NCI-H2196 treated with DMSO at 0.1 percent for 48 hours (cell line): ENCODE data around the gene CA14.
"Not testable (repeated sequence)": the region's sequence is repeated elsewhere in the genome, so short reads cannot be mapped to it uniquely, and the experiment has no call there.

Experiments
- DNase-seq: peaks from one replicate; lab custom pipeline; 2025; ENCODE audit not compliant: unreplicated experiment; lab: John Stamatoyannopoulos, UW

Gene CA14

DNA sequence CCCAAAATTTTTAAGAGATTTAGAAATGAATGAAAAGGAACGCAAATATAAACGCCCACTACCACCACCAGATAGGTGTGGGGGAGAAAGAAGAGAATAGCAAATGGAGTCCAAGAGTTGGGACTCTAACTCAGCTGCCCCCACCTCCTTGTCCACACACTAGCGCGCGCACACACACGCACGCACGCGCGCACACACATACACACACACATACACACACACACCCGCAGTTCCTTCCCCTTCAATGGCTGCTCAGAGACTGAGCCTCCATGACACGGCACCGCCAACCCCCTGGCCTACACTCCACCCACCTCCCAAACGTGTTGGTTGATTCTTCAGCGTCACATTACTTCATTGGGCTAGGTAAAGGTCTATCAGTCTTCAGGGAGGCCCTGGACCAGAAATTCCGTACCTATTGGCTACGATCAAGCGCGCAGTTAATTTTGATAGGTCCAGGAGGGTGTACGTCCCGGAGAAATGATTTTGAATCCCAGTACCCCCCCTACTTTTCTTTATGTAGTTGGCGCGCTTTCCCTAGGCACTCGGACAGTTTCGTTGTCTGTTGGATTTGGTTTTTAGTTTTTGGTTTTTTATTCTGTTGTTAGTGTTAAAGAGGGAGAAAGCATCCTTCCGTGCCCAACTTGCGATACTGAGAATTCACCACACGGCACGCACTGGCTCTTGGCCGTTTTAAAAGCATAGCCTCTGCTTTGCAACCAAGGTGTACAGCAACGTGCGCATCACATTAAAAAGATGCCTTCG lies 21.5 kb upstream of the CA14 start, which contains the start of gene ANP32E:
ANP32E (minus strand) TSS at position 261 of the 762 bp plus-strand sequence. CDS start 326 bp downstream, outside the sequence.
- peak; percentile 99 for DNase-seq

DNA sequence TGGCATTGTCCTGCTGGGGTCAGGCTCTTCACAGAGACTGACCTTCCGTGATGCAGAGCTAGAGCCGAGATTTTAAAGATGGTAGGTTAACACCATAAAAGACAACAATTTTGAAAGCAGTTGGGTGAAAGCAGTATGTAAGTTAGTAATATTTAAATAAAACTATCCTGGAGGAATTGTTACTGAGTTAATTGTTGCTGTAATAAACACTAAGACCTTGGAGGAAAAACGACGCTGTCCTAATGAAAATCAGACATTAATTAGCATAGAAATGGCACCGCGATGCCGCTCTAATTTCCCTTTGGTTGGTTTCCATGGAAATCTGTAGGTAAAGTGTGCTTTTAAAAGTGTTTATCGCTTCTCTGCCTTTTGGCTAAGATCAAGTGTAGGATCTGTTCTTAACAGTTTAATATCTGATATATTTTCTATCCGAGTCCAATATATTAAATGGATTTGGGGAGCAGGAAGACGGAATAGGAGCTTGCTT lies 20.9 kb upstream of the CA14 start:
- no peak for DNase-seq

DNA sequence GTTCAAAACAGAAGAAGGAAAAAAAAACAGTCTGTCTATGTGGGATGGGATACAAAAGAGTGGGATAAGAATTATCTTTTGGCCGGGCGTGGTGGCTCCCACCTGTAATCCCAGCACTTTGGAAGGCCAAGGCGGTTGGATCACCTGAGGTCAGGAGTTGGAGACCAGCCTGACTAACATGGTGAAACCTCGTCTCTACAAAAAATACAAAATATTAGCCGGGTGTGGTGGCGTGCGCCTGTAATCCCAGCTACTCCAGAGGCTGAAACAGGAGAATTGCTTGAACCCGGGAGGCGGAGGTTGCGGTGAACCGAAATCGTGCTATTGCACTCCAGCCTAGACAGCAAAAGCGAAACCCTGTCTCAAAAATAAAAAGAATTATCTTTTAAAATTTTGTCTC lies 20.4 kb upstream of the CA14 start:
- DNase-seq: not testable (repeated sequence)

DNA sequence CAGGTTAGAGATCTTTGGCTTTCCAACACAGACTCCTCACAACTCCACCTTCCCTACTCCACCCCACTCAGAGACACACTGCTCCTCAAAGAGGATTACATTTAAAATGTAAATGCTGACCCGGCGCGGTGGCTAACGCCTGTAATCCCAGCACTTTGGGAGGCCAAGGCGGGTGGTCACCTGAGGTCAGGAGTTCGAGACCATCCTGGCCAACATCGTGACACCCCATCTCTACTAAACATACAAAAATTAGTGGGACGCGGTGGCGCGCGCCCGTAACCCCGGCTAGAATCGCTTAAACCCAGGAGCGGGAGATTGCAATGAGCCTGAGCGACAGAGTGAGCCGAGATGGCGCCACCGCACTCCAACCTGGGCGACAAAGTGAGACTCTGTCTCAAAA lies 19.8 kb upstream of the CA14 start:
- DNase-seq: no peak

DNA sequence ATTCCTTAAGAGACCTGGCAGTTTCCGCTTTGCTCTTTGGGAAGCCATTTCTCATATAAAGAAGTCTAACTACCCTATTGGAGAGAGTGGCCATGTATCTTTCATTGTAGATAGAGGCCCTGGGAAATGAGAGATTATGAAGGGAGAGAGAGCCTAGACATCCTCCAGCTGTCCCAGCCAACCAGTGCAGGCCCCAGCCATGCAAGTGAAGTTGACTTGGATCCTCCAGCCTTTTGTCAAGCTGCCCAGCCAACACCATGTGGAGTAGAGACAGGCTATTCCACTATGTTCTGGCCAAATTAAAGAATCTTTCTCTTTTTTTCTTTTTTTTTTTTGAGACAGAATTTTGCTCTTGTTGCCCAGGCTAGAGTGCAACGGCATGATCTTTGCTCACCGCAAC lies 14.6 kb upstream of the CA14 start:
- no peak for DNase-seq

DNA sequence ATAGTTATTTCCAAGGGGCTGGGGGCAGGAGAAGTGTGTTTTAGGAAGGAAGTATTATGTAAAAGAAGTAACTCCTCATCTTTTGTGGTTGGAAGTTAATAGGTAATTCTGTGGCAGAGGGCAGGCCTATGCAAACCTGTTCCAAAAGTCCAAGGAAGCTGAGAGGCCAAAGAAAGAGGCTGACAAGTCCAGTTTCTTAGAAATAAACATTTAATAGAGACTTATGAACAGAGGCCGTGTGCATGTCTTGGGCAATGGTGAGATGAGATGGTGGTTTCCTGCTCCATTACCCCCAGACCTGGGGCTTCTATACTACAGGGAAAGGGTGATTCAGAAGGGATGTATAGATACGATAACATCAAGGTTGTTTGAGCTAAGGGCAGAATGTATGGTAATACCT lies 7.6 kb upstream of the CA14 start:
- no peak for DNase-seq

DNA sequence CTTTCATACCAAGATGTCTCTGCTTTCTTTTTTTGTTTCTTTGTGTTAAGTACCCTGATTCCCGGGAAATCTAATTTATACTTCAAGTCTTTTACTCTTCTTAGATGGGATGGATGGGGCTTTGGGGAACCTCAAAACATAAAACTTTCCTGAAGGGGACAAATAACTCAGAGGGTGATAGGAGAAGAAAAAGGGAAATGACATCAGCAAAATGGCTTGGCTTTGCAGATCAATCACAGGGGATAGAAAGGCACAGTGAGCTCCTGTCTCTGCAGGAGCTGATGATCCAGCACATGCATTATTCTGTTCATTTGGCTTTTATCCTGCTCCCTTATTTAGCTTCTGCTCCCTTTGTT lies 1.4 kb upstream of the CA14 start:
- DNase-seq: no peak

DNA sequence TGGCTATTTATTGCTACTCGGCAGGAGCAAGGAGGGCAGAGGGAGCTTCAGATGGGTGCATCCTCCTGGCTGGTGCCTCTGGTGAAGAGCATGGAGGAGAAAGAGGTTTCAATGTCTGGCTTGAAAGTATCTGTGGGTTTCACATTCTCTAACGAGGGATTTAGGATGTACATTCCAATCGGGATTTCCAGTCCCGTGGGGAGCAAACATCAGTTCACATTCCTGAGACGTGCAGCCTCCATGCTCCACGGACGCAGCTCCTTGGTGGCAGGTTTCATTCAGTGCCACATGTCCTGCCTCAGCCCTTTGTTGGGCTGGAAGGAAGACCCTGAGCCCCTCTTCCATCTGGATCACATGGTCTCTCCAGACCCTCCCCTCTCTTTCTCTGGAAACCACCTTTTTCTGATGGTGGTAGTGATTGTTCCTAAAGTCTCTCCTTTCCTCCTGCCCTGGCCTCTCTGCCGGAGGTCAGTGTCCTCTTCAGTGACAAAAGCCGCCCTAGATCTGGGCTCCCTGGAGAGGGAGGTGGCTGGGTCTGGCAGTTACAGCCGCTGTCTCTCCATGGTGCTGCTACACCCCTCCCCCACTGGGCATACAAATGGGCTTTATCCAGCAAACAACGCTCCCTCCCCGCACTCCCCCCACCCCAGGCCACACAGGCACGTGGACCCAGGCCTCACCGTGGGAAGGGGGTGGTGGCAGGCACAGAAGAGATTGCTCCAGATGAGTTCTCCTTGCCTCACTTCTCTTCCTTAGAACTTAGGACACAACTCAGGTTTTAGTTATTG lies 826 bp upstream of the CA14 start:
- DNase-seq: no peak

DNA sequence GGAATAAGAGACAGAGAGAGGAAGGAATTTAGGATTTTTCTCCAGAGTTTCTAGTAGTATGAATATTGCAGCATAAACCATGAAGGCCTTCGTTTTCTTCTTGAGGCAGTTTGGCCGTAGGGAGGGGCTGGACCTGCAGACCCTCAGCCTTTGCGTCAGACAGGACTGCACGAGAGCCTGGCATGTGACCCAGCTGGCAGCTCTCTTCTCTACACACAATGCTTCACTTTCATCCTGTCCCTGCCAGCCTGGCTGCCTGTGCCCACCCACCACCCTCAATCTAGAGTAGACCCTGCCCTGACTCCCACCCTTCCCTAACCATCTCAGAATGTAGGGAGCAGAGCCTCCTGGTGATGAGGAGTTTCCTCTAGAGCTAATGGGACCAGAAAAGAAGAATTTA lies 1.6 kb downstream of the CA14 start:
- no peak for DNase-seq

DNA sequence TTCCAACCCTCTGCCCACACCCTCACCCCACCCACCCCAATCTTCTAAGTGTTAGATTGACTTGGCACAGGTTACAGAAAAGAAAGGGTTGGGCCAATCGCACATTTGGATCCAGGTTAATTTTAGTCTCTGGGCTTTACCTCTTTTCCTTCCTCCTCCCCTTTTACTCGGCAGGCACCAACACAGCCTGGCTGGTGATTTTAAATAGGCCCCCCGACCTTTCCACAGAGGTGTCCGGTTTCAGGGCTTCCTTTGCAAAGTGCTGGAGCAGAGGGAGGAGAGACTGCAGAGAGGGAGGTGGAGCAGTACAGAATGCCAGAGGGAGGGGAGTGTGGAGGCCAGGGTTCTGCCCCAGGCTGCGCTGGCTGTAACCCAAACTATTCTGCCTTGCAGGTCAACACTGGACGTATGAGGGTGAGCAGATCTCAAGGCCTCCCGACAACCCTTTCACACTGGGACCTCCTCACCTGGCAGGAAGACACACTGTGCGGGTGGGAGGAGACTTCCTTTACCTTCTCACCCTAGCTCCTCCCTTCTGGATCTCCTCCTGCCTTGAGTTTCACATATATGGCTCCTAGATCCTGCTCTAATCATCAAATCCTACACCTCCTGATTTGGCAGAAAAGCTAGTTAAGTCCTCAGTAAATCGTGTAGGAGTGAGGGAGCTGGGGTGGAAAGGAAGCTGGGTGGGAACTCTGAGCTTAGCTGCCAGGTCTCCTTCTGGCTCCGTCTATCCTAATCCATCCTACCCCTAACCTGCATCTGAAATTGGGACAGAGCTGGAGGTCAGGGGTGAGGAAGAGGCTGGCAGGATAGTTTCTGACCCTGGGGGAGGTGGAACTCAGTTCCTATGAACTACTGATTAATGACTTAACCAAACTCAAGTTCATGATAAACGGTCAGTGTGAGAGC lies 2.4 kb downstream of the CA14 start:
- peak; percentile 89 for DNase-seq

DNA sequence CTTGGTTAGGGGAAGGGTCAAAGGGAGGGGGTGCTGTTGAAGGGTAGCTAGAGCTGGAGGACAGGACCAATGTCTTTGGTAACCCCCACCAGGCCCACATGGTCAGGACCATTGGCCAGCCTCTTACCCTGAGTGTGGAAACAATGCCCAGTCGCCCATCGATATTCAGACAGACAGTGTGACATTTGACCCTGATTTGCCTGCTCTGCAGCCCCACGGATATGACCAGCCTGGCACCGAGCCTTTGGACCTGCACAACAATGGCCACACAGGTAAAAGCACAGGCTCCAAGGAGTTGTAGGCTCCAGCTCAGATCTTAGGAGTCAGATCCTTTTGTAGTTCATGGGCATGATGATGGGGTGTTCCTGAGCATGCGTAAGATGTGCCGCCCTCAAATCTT lies 3.8 kb downstream of the CA14 start:
- DNase-seq: no peak

DNA sequence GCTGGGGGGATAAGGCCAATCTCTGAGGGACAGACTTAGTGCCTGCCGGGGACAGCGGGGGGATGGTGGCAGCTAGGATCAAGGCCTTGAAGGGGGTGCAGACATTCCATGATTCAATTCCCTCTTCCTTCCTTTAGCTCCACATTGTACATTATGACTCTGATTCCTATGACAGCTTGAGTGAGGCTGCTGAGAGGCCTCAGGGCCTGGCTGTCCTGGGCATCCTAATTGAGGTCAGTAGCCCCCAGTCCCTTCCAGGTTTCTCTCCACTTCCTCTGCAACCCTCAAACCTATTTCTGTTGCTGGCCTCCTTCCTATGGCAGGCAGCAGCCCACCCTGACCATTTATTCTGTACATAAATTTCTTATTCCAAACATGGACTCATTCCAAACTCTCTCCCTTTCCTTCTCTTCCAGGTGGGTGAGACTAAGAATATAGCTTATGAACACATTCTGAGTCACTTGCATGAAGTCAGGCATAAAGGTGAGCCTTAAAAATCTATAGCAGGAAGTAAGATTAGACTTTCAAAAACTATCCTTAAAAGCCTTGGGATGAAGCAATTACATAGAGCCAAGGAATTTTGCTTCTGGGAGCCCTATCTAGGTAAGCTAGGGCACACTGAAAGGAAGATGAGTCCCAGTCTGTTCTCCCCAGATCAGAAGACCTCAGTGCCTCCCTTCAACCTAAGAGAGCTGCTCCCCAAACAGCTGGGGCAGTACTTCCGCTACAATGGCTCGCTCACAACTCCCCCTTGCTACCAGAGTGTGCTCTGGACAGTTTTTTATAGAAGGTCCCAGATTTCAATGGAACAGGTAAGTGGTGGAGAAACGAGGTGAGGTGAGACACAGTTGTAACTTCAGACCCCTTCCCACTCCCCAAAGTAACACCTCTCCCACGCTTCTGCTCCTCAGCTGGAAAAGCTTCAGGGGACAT lies 5.1 kb downstream of the CA14 start:
- DNase-seq: no peak

DNA sequence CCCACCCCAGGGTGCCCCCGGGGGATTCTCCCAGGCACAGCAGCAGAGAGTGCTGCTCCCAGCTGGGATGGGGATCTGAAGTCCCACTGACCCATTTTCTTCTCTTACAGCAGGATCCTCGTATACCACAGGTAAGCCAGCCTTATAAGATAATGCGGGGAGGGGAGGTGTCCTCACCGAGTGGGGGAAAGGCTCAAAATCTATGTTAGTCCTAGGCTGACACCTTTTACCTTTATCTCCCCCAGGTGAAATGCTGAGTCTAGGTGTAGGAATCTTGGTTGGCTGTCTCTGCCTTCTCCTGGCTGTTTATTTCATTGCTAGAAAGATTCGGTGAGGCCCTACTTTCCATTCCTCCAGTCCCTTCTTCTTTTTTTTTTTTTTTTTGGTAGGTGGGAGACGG lies 6.0 kb downstream of the CA14 start:
- no peak for DNase-seq

DNA sequence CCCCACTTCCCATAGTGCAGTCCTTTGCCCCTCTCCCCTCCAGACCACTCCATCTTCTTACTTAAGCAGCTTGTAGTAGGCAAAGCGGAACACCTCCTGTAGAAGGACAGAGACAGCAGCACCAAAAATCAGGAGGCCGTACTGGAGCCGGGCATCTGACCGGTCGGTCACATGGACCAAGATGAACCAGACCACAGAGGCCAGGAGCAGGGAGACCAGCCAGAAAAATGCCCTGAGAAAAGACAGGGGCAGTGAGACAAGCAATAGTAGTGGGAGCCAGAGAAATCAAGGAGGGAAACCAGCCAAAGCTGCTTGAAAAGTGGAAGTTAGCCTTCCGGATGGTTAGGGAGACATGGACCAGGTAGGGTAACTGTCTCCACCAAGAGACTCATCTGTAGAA lies 10.3 kb downstream of the CA14 start:
- DNase-seq: no peak

DNA sequence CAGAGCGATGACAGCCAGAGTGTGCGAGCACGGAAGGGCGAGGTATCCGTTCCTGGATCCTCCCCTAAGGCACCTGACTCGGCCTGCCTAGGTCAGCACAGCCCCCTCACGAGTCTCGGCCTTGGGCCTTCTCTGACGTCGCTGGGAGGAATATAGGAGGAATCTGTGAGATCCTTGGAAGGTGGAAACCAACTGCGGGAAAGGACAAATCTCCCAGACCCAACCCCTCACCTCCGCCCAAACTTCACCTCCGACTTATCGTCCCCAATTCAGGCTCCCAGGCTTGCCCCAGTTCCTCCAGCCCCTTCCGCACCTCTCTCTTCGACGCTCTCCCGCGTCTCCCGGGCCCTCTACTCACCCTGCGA lies 10.7 kb downstream of the CA14 start:
- DNase-seq: no peak

DNA sequence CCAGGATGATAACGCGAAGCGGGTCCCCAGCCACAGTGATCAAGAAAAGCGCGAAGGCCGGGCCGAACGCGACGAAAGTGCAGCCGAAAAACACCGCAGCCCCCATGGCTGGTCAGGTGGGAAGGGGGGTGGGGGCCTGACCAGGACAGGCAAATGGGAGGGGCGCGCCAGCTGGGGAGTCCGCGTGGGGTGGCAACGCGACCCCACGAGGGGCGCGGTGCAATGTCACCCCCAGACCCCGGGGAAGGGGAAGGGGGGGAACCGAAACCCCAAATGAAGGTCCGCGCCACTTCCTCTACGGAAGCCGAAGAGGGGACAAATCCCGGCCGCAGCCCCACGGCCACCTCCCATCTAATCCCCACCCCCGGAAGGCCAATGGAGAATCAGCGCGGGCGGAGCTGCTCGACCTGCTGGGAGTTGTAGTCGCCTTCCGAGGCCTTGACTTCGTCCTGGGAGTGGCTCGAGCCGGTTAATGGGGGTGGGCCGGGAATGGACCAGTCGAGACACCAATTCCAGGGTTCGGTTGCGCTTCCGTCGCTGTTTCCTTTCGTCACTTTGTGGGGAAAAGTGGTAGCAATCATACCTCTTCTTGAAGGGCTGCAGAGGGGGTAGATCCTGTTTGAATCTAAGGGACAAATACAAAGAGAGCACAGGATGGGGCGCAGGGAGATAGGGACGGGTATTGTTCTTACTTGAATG lies 11.3 kb downstream of the CA14 start, which contains the start of gene APH1A:
APH1A (minus strand) TSS at position 312 of the 699 bp plus-strand sequence; CDS start at position 106, 206 bp downstream.
- peak; percentile 95 for DNase-seq

DNA sequence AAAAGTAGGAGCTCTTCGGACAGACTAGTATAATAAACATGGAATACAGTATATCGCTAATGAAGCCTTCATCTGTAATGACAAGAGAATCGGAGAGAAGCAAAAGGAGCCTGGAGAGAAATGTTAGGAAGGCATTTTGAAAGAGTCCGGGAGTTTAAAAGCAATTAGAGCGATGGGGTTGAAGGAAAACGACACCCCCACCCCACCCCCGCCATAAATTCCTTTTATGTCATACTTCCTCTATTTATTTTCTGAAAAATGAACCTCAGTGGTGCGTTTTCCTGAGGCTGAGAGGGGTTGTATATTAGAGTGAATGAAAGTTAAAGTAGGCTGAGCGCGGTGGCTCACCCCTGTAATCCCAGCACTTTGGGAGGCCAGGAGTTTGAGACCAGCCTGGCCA lies 11.9 kb downstream of the CA14 start:
- DNase-seq: no peak

DNA sequence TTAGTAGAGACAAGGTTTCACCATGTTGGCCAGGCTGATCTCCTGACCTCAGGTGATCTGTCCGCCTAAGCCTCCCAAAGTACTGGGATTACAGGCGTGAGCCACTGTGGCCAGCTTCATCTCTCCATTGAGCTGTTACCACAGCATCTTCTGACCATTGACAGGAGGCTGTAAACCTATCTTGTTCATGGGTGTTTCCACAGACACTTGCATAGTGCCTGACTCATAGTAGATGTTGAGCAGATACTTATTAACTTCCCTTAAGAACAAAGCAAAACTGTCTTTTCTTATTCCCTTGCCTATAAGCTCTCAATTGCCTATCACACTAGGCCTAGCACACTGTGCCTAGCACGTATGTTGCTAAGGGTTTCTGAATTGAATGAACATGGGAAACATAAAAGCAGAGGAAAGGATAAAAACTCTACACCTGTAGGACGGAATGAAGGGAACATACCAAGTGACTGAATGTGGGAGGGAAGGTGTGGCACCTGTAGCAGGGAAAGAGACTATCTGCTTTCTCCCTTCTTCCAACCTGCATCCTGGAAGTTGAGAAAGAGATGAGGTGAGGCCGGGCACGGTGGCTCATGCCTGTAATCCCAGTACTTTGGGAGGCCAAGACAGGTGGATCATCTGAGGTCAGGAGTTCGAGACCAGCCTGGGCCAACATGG lies 13.9 kb downstream of the CA14 start:
- no peak for DNase-seq

DNA sequence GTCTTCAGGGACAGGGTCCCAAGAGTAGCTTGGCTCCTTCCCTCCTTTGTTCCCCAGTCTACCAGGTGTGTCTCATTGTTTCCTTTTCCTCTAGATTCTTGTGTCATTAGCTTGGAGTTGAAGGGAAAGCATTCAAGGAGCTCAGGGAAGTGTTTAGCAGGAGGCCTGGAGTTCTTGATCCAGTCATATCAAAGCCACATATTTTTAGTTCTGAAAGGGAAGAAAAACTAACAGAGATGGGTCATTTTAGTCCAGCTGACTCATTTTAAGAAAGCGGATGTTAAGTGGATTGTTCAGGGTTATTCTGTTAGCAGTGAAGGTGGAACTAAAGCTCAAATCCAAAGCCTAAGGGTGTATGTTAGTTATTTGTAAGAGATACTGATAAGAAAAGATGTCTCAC lies 15.7 kb downstream of the CA14 start:
- DNase-seq: no peak
